Nephron progenitor cell (in vitro differentiated cells): ENCODE data around the gene DCLK1.

Source experiments
- DNase-seq: peaks from one replicate; pipeline ENCODE4 v3.0.0; 2021
- H3K27ac Mint-ChIP-seq: 2 replicates; pipeline ENCODE4 v1.8.0; 2021; ENCODE audit warnings: mild to moderate bottlenecking, moderate library complexity, mixed read lengths
- H3K27me3 Mint-ChIP-seq: 2 replicates; pipeline ENCODE4 v1.8.0; 2021; ENCODE audit warnings: mild to moderate bottlenecking, low read depth, mixed read lengths; ENCODE audit not compliant: poor library complexity
- H3K36me3 Mint-ChIP-seq: 2 replicates; pipeline ENCODE4 v1.8.0; 2021; ENCODE audit warnings: low read depth, mixed read lengths
- H3K4me1 Mint-ChIP-seq: 2 replicates; pipeline ENCODE4 v1.8.0; 2021; ENCODE audit warnings: mixed read lengths
- H3K4me3 Mint-ChIP-seq: 2 replicates; pipeline ENCODE4 v1.8.0; 2021; ENCODE audit warnings: mild to moderate bottlenecking, moderate library complexity, mixed read lengths
- H3K9me3 Mint-ChIP-seq: 2 replicates; pipeline ENCODE4 v1.8.0; 2021; ENCODE audit warnings: mild to moderate bottlenecking, moderate library complexity, mixed read lengths
- CTCF ChIP-seq: fragments of 200-600 bp; sonication (generic); IDR thresholded peaks from 2 replicates; pipeline ENCODE4 v1.5.0; 2021; ENCODE audit warnings: antibody characterized with exemption

DCLK1 gene

DNA sequence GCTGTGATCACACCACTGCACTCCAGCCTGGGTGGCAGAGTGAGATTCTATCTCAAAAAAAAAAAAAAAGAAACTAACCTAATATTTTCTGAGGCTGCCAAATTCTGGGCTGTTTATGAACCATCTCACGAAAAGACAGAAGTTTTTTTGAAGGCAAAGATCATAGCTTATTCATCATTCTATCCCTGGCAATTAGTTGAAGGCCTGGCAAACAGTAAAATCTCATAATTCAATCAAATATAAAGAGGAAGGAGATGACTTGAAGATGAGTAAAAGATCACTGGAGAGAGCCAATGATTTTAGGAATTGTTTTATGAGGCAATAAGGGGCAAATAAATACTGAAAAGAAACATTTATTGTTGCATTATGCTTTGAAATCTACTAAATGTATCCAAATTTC is 216.5 kb downstream of the DCLK1 start:
- Mint-ChIP-seq H3K36me3 (no peaks in the 10 kb centered on the region), H3K27me3 (peaks cover 8% of the 10 kb centered on the region), H3K9me3 (no peaks in the 10 kb centered on the region), H3K4me3 (no peak overlapping the region), H3K4me1 (peaks cover 22% of the 10 kb centered on the region), H3K27ac (no peak overlapping the region)
- DNase-seq, result no peak
- no peak for TF ChIP-seq CTCF

- no peak for TF ChIP-seq CTCF
Observed at GRCh38 chr13:35912841-35913240, 218.3 kb downstream of the DCLK1 start.

DNA sequence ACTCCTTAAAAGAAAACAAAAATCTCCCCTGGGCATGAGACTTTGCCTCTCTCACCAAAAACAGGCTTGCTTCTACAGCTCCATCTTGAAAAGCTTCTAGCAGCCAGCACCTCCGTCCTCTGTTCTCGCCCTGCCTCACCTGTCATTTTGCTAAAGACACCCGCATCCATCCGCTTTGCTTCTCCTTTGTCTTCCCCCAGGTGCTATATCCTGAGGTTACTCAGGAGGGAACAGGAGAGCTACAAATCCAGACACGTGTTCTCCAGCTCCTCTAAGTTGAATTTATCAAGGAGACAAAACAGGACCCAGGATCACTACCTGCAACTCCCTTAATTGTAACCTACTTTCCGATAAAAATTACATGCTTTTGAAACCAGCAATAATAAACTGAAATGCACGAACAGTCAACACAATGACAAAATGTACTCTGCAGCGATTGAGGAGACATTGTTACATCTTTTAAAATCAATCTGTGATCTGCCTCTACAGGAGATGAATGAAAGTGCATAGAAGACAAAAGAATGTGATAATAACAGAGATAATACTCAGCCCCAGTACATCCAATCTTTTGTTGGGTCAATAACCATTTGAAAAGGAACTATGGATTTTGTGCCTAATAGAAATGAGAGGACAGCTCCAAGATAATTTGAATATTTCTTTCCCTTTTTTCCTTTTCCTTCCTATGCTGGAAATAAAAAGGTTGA is 221.2 kb downstream of the DCLK1 start:
- TF ChIP-seq CTCF, result no peak
- Mint-ChIP-seq H3K9me3 (no peaks in the 10 kb centered on the region), H3K4me3 (no peak overlapping the region), H3K36me3 (no peaks in the 10 kb centered on the region), H3K27ac (no peak overlapping the region), H3K27me3 (peaks cover 11% of the 10 kb centered on the region), H3K4me1 (no peaks in the 10 kb centered on the region)
- DNase-seq, result no peak

More at GRCh38 chr13:35912841-35913240, 218.3 kb downstream of the DCLK1 start:
- no peak overlapping the region for H3K4me3 Mint-ChIP-seq
- peaks cover 11% of the 10 kb centered on the region for H3K27me3 Mint-ChIP-seq
- no peaks in the 10 kb centered on the region for H3K9me3 Mint-ChIP-seq
- DNase-seq, result no peak
- H3K36me3 Mint-ChIP-seq, result no peaks in the 10 kb centered on the region
- H3K27ac Mint-ChIP-seq, result no peak overlapping the region
- H3K4me1 Mint-ChIP-seq, result peaks cover 15% of the 10 kb centered on the region

- no peak for TF ChIP-seq CTCF
- Mint-ChIP-seq H3K36me3 (no peaks in the 10 kb centered on the region), H3K4me3 (no peak overlapping the region), H3K27ac (no peak overlapping the region), H3K4me1 (no peaks in the 10 kb centered on the region), H3K9me3 (no peaks in the 10 kb centered on the region), H3K27me3 (peaks cover 11% of the 10 kb centered on the region)
- DNase-seq, result no peak
Observed at GRCh38 chr13:35909091-35909490, 222.1 kb downstream of the DCLK1 start.

- no peak for DNase-seq
- no peak for TF ChIP-seq CTCF
- Mint-ChIP-seq H3K36me3 (no peaks in the 10 kb centered on the region), H3K27me3 (peaks cover 11% of the 10 kb centered on the region), H3K4me1 (no peaks in the 10 kb centered on the region), H3K27ac (no peak overlapping the region), H3K9me3 (no peaks in the 10 kb centered on the region), H3K4me3 (no peak overlapping the region)
Observed at GRCh38 chr13:35908226-35908625, 223.0 kb downstream of the DCLK1 start.

DNA sequence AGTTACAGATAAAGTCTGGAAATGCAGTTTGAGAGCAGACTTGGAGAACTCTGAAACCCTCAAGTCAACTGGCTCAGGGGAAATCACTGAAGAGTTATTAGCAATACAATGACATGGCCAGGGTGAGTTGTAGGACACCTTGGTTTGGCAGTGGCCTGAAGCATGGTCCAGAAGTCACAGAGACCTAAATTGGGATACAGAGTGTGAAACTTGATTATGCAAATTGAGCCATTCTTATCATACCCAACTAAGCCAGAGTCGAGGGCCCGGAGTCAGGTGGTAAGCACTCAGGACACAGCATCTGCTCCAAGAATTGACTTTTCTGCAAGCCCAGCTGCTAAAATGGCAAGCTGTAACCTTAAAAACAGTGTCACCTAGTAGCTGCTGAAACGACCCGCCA is 224.5 kb downstream of the DCLK1 start:
- Mint-ChIP-seq H3K27ac (no peak overlapping the region), H3K36me3 (no peaks in the 10 kb centered on the region), H3K27me3 (peaks cover 11% of the 10 kb centered on the region), H3K9me3 (no peaks in the 10 kb centered on the region), H3K4me1 (no peaks in the 10 kb centered on the region), H3K4me3 (no peak overlapping the region)
- DNase-seq, result no peak
- no peak for TF ChIP-seq CTCF
